Measurements from ENCODE around the gene OSBPL2.

Gene OSBPL2

DNA sequence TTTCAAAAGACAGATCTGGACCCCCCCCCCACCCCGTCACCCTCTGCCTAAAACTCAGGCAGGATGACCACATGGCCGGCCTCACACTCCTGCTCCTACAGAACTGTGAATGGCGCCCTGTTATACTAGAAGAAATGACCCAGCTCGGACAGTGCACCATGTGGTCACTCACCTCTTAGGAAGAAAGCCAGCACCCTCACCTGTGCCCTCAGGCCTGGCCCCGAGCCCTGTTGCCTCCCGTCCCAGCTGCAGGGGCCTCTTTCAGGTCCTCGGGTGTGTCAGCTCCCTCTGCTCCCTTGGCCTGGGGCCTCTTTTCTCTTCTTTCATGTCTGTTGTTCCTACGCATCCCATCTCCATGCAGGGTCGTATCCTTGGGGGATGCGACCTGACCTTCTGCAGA is 23.7 kb downstream of the OSBPL2 start:
- no peak overlapping the region for H3K4me3 ChIP-seq (IDR thresholded peaks at IDR 0.05; ENCODE audit: insufficient read depth, low read depth, low read length)
- no peaks in the 10 kb centered on the region for H3K79me2 ChIP-seq (ENCODE audit: insufficient read depth, low read depth)
- no peak overlapping the region for H3K27ac ChIP-seq
- H2AFZ ChIP-seq (ENCODE audit: low read depth), result no peak overlapping the region
- H3K36me3 ChIP-seq (ENCODE audit: insufficient read depth), result no peaks in the 10 kb centered on the region
- no peaks in the 10 kb centered on the region for H3K4me1 ChIP-seq (ENCODE audit: low read depth, poor library complexity, severe bottlenecking)
- H3K9ac ChIP-seq, result no peak overlapping the region
- H4K20me1 ChIP-seq (ENCODE audit: insufficient read depth), result no peaks in the 10 kb centered on the region
- TF ChIP-seq, protein P1, sequence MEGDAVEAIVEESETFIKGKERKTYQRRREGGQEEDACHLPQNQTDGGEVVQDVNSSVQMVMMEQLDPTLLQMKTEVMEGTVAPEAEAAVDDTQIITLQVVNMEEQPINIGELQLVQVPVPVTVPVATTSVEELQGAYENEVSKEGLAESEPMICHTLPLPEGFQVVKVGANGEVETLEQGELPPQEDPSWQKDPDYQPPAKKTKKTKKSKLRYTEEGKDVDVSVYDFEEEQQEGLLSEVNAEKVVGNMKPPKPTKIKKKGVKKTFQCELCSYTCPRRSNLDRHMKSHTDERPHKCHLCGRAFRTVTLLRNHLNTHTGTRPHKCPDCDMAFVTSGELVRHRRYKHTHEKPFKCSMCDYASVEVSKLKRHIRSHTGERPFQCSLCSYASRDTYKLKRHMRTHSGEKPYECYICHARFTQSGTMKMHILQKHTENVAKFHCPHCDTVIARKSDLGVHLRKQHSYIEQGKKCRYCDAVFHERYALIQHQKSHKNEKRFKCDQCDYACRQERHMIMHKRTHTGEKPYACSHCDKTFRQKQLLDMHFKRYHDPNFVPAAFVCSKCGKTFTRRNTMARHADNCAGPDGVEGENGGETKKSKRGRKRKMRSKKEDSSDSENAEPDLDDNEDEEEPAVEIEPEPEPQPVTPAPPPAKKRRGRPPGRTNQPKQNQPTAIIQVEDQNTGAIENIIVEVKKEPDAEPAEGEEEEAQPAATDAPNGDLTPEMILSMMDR (conservative IDR thresholded peaks at IDR 0.05; ENCODE audit: low read depth, low read length), result no peak
- H3K4me2 ChIP-seq, result no peak overlapping the region
- H3K27me3 ChIP-seq (ENCODE audit: insufficient read depth, low read depth), result no peaks in the 10 kb centered on the region

DNA sequence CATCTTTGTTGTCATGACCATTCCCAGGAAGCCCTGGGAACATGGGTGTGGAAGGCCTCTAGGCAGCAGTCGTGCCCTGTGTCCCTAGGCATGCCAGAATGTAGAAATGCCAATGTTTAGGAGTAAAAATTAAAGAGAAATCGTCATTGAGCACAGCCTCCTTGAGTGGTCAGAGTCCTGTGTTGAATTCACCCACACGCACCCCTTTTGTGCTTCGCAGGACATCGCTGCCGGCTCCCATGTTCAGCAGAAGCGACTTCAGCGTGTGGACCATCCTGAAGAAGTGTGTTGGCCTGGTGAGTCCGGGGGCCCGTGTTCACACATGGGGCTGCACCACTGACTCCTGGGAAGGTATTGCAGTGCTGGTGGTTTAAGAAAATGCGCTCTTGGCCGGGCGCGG is 25.1 kb downstream of the OSBPL2 start:
- H3K36me3 ChIP-seq (ENCODE audit: insufficient read depth), result no peaks in the 10 kb centered on the region
- TF ChIP-seq, protein P1 (conservative IDR thresholded peaks at IDR 0.05; ENCODE audit: low read depth, low read length), result no peak
- H2AFZ ChIP-seq (ENCODE audit: low read depth), result no peak overlapping the region
- H3K4me3 ChIP-seq (IDR thresholded peaks at IDR 0.05; ENCODE audit: insufficient read depth, low read depth, low read length), result no peak overlapping the region
- H3K9ac ChIP-seq, result no peak overlapping the region
- no peaks in the 10 kb centered on the region for H3K27me3 ChIP-seq (ENCODE audit: insufficient read depth, low read depth)
- H3K4me2 ChIP-seq, result no peak overlapping the region
- H4K20me1 ChIP-seq (ENCODE audit: insufficient read depth), result no peaks in the 10 kb centered on the region
- no peak overlapping the region for H3K27ac ChIP-seq
- H3K4me1 ChIP-seq (ENCODE audit: low read depth, poor library complexity, severe bottlenecking), result no peaks in the 10 kb centered on the region
- H3K79me2 ChIP-seq (ENCODE audit: insufficient read depth, low read depth), result no peaks in the 10 kb centered on the region

DNA sequence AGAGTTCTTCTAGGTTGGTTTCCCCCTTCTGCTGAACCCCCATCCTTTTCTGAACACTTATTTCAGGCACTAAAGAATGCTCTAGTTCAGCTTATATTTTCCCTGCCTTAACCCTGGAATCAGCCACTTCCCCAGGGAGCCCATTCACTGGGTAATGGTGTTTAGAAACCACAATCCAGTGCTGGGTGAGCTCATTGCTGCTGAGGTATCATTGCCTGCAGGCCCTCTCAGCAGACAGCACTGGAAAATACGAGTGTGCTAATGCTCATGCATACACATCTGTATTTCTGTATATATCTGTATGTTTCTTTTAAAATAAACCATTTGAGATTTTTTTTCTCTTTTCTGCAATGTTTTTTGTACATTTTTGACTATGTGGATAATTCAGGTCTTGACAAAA is 27.0 kb downstream of the OSBPL2 start:
- no peaks in the 10 kb centered on the region for H3K27me3 ChIP-seq (ENCODE audit: insufficient read depth, low read depth)
- H3K4me1 ChIP-seq (ENCODE audit: low read depth, poor library complexity, severe bottlenecking), result no peaks in the 10 kb centered on the region
- H3K36me3 ChIP-seq (ENCODE audit: insufficient read depth), result no peaks in the 10 kb centered on the region
- no peak overlapping the region for H3K27ac ChIP-seq
- H3K4me3 ChIP-seq (IDR thresholded peaks at IDR 0.05; ENCODE audit: insufficient read depth, low read depth, low read length), result no peak overlapping the region
- no peaks in the 10 kb centered on the region for H3K79me2 ChIP-seq (ENCODE audit: insufficient read depth, low read depth)
- H4K20me1 ChIP-seq (ENCODE audit: insufficient read depth), result no peaks in the 10 kb centered on the region
- H3K9ac ChIP-seq, result no peak overlapping the region
- no peak overlapping the region for H2AFZ ChIP-seq (ENCODE audit: low read depth)
- no peak overlapping the region for H3K4me2 ChIP-seq
- TF ChIP-seq, protein P1 (conservative IDR thresholded peaks at IDR 0.05; ENCODE audit: low read depth, low read length), result no peak

DNA sequence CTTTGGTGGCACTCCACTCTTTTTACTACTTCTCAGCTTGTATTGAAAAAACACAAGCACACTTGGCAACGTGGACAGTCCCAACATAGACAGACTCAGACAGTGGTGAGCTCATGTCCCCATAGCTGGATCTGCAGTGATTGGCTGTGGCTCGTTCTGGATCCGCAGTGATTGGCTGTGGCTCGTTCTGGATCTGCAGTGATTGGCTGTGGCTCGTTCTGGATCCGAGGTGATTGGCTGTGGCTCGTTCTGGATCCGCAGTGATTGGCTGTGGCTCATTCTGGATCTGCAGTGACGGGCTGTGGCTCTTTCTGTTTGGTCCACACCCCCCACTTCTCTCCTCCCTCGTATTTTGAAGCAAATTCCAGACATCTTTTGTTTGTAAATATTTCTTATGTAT is 28.0 kb downstream of the OSBPL2 start:
- Histone ChIP-seq H3K27ac (no peak overlapping the region), H3K27me3 (ENCODE audit: insufficient read depth, low read depth) (no peaks in the 10 kb centered on the region), H3K4me3 (IDR thresholded peaks at IDR 0.05; ENCODE audit: insufficient read depth, low read depth, low read length) (no peak overlapping the region), H3K36me3 (ENCODE audit: insufficient read depth) (no peaks in the 10 kb centered on the region), H4K20me1 (ENCODE audit: insufficient read depth) (no peaks in the 10 kb centered on the region), H3K4me2 (no peak overlapping the region), H3K79me2 (ENCODE audit: insufficient read depth, low read depth) (no peaks in the 10 kb centered on the region), H3K9ac (no peak overlapping the region), H3K4me1 (ENCODE audit: low read depth, poor library complexity, severe bottlenecking) (no peaks in the 10 kb centered on the region), H2AFZ (ENCODE audit: low read depth) (no peak overlapping the region)
- TF ChIP-seq, protein P1 (conservative IDR thresholded peaks at IDR 0.05; ENCODE audit: low read depth, low read length), result no peak

DNA sequence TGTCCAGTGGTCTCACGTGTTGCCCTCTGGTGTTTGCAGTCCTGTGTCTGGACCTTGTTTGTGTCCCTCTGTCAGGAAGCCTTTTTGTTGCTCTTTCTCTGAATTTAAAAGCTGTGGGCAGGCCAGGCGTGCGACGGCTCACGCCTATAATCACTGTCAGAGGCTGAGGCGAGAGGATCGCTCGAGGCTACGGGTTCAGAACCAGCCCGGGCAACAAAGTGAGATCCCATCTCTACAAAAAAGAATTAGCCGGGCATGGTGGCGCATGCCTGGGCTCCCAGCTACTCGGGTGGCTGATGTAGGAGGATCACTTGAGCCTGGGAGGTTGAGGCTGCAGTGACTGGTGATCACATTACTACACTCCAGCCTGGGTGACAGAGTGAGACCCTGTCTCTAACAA is 28.5 kb downstream of the OSBPL2 start:
- no peaks in the 10 kb centered on the region for H3K27me3 ChIP-seq (ENCODE audit: insufficient read depth, low read depth)
- no peak overlapping the region for H3K4me2 ChIP-seq
- H3K79me2 ChIP-seq (ENCODE audit: insufficient read depth, low read depth), result no peaks in the 10 kb centered on the region
- no peak overlapping the region for H3K4me3 ChIP-seq (IDR thresholded peaks at IDR 0.05; ENCODE audit: insufficient read depth, low read depth, low read length)
- no peak overlapping the region for H3K27ac ChIP-seq
- no peak overlapping the region for H3K9ac ChIP-seq
- no peaks in the 10 kb centered on the region for H3K36me3 ChIP-seq (ENCODE audit: insufficient read depth)
- no peaks in the 10 kb centered on the region for H3K4me1 ChIP-seq (ENCODE audit: low read depth, poor library complexity, severe bottlenecking)
- no peaks in the 10 kb centered on the region for H4K20me1 ChIP-seq (ENCODE audit: insufficient read depth)
- no peak overlapping the region for H2AFZ ChIP-seq (ENCODE audit: low read depth)
- TF ChIP-seq, protein P1 (conservative IDR thresholded peaks at IDR 0.05; ENCODE audit: low read depth, low read length), result no peak
